ENCODE results near the gene F8.
"Not testable (repeated sequence)": the region's sequence is repeated elsewhere in the genome, so short reads cannot be mapped to it uniquely, and the experiment has no call there.

F8 gene

DNA sequence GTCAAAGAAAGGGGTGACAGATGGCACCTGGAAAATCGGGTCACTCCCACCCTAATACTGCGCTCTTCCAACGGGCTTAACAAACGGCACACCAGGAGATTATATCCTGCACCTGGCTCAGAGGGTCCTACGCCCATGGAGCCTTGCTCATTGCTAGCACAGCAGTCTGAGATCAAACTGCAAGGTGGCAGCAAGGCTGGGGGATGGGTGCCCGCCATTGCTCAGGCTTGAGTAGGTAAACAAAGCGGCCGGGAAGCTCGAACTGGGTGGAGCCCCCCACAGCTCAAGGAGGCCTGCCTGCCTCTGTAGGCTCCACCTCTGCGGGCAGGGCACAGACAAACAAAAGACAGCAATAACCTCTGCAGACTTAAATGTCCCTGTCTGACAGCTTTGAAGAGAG is 83.3 kb downstream of the F8 start:
- H3K9me3 ChIP-seq (ENCODE audit: control insufficient read depth in 1 of 2, low read length in 2 of 2); H3K4me3 ChIP-seq (ENCODE audit: low read depth in 1 of 2, low read length in 2 of 2); H3K9ac ChIP-seq (ENCODE audit: low read depth in 1 of 2, low read length in 2 of 2); H3K27me3 ChIP-seq (ENCODE audit: control insufficient read depth in 1 of 2, insufficient read depth in 2 of 2, low read length in 2 of 2); H3K4me1 ChIP-seq (ENCODE audit: control insufficient read depth in 1 of 2, insufficient read depth in 2 of 2, low read length in 2 of 2); H3K36me3 ChIP-seq (ENCODE audit: control insufficient read depth in 1 of 2, insufficient read depth in 2 of 2, low read length in 2 of 2); H3K27ac ChIP-seq (ENCODE audit: low read depth, low read length): not testable (repeated sequence)

DNA sequence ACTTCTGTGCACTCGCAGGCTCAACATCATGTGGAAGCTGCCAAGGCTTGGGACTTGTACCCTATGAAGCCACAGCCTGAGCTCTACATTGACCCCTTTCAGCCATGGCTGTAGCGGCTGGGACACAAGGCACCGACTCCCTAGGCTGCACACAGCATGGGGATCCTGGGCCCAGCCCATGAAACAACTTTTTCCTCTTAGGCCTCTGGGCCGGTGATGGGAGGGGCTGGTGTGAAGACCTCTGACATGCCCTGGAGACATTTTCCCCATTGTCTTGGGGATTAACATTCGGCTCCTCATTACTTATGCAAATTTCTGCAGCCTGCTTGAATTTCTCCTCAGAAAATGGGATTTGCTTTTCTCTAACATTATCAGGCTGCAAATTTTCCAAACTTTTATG is 97.8 kb downstream of the F8 start:
- not testable (repeated sequence) for H3K9me3 ChIP-seq (ENCODE audit: control insufficient read depth in 1 of 2, low read length in 2 of 2); H3K27ac ChIP-seq (ENCODE audit: low read depth, low read length); H3K27me3 ChIP-seq (ENCODE audit: control insufficient read depth in 1 of 2, insufficient read depth in 2 of 2, low read length in 2 of 2)

DNA sequence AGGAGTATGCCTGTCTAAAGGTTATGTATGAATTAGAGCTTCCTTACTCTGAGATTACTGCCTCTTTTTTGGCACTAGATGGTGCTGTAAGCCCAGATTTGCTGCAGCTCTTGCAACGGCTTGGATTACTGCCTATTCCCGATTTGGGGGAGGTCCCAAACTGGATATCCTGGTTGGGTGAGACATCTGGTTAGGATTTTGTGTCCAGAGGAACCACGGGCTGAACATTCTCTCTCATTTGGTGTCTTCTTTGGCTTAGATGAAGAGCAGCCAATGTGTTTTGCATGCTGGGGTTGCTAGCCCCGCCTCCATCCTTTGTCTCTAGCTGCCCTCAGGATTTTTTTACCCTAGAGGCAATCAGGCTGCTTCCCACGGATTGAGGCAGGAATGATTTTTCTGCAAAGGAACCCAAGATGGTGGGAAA is 104.5 kb downstream of the F8 start:
- Histone ChIP-seq H3K27ac (ENCODE audit: low read depth, low read length) (no peak overlapping the region), H3K9ac (ENCODE audit: low read depth in 1 of 2, low read length in 2 of 2) (no peak overlapping the region), H3K36me3 (ENCODE audit: control insufficient read depth in 1 of 2, insufficient read depth in 2 of 2, low read length in 2 of 2) (no peaks in the 10 kb centered on the region), H3K27me3 (ENCODE audit: control insufficient read depth in 1 of 2, insufficient read depth in 2 of 2, low read length in 2 of 2) (no peaks in the 10 kb centered on the region), H3K4me3 (ENCODE audit: low read depth in 1 of 2, low read length in 2 of 2) (peak overlapping the region; percentile 33 to 55), H3K4me1 (ENCODE audit: control insufficient read depth in 1 of 2, insufficient read depth in 2 of 2, low read length in 2 of 2) (no peaks in the 10 kb centered on the region), H3K9me3 (ENCODE audit: control insufficient read depth in 1 of 2, low read length in 2 of 2) (no peaks in the 10 kb centered on the region)

More for the DNA sequence above, 97.8 kb downstream of the F8 start:
- not testable (repeated sequence) for H3K36me3 ChIP-seq (ENCODE audit: control insufficient read depth in 1 of 2, insufficient read depth in 2 of 2, low read length in 2 of 2); H3K4me3 ChIP-seq (ENCODE audit: low read depth in 1 of 2, low read length in 2 of 2); H3K4me1 ChIP-seq (ENCODE audit: control insufficient read depth in 1 of 2, insufficient read depth in 2 of 2, low read length in 2 of 2); H3K9ac ChIP-seq (ENCODE audit: low read depth in 1 of 2, low read length in 2 of 2)

GRCh38 chrX:154914052-154914451 is 108.5 kb downstream of the F8 start:
- no peaks in the 10 kb centered on the region for H3K9me3 ChIP-seq (ENCODE audit: control insufficient read depth in 1 of 2, low read length in 2 of 2)
- H3K36me3 ChIP-seq (ENCODE audit: control insufficient read depth in 1 of 2, insufficient read depth in 2 of 2, low read length in 2 of 2): no peaks in the 10 kb centered on the region
- H3K4me1 ChIP-seq (ENCODE audit: control insufficient read depth in 1 of 2, insufficient read depth in 2 of 2, low read length in 2 of 2): no peaks in the 10 kb centered on the region
- H3K27me3 ChIP-seq (ENCODE audit: control insufficient read depth in 1 of 2, insufficient read depth in 2 of 2, low read length in 2 of 2): no peaks in the 10 kb centered on the region
- no peak overlapping the region for H3K27ac ChIP-seq (ENCODE audit: low read depth, low read length)
- no peak overlapping the region for H3K9ac ChIP-seq (ENCODE audit: low read depth in 1 of 2, low read length in 2 of 2)
- H3K4me3 ChIP-seq (ENCODE audit: low read depth in 1 of 2, low read length in 2 of 2): no peak overlapping the region

- H3K27ac ChIP-seq (ENCODE audit: low read depth, low read length); H3K4me1 ChIP-seq (ENCODE audit: control insufficient read depth in 1 of 2, insufficient read depth in 2 of 2, low read length in 2 of 2); H3K36me3 ChIP-seq (ENCODE audit: control insufficient read depth in 1 of 2, insufficient read depth in 2 of 2, low read length in 2 of 2); H3K27me3 ChIP-seq (ENCODE audit: control insufficient read depth in 1 of 2, insufficient read depth in 2 of 2, low read length in 2 of 2); H3K9ac ChIP-seq (ENCODE audit: low read depth in 1 of 2, low read length in 2 of 2); H3K9me3 ChIP-seq (ENCODE audit: control insufficient read depth in 1 of 2, low read length in 2 of 2); H3K4me3 ChIP-seq (ENCODE audit: low read depth in 1 of 2, low read length in 2 of 2): not testable (repeated sequence)
Measured at GRCh38 chrX:154910528-154910927, 112.0 kb downstream of the F8 start.

DNA sequence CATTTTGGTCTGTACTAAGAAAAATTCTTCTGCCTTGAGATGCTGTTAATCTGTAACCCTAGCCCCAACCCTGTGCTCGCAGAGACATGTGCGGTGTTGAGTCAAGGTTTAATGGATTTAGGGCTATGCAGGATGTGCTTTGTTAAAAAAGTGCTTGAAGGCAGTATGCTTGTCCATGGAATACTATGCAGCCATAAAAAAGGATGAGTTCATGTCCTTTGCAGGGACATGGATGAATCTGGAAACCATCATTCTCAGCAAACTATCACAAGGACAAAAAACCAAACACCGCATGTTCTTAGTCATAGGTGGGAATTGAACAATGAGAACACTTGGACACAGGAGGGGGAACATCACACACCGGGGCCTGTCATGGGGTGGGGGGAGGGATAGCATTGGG is 112.5 kb downstream of the F8 start:
- not testable (repeated sequence) for H3K27me3 ChIP-seq (ENCODE audit: control insufficient read depth in 1 of 2, insufficient read depth in 2 of 2, low read length in 2 of 2); H3K4me3 ChIP-seq (ENCODE audit: low read depth in 1 of 2, low read length in 2 of 2); H3K9me3 ChIP-seq (ENCODE audit: control insufficient read depth in 1 of 2, low read length in 2 of 2); H3K4me1 ChIP-seq (ENCODE audit: control insufficient read depth in 1 of 2, insufficient read depth in 2 of 2, low read length in 2 of 2); H3K36me3 ChIP-seq (ENCODE audit: control insufficient read depth in 1 of 2, insufficient read depth in 2 of 2, low read length in 2 of 2); H3K27ac ChIP-seq (ENCODE audit: low read depth, low read length); H3K9ac ChIP-seq (ENCODE audit: low read depth in 1 of 2, low read length in 2 of 2)

GRCh38 chrX:154908821-154909220 is 113.7 kb downstream of the F8 start:
- no peak overlapping the region for H3K4me3 ChIP-seq (ENCODE audit: low read depth in 1 of 2, low read length in 2 of 2)
- H3K9ac ChIP-seq (ENCODE audit: low read depth in 1 of 2, low read length in 2 of 2): no peak overlapping the region
- H3K27me3 ChIP-seq (ENCODE audit: control insufficient read depth in 1 of 2, insufficient read depth in 2 of 2, low read length in 2 of 2): no peaks in the 10 kb centered on the region
- H3K9me3 ChIP-seq (ENCODE audit: control insufficient read depth in 1 of 2, low read length in 2 of 2): no peaks in the 10 kb centered on the region
- H3K36me3 ChIP-seq (ENCODE audit: control insufficient read depth in 1 of 2, insufficient read depth in 2 of 2, low read length in 2 of 2): no peaks in the 10 kb centered on the region
- no peaks in the 10 kb centered on the region for H3K4me1 ChIP-seq (ENCODE audit: control insufficient read depth in 1 of 2, insufficient read depth in 2 of 2, low read length in 2 of 2)
- no peak overlapping the region for H3K27ac ChIP-seq (ENCODE audit: low read depth, low read length)

DNA sequence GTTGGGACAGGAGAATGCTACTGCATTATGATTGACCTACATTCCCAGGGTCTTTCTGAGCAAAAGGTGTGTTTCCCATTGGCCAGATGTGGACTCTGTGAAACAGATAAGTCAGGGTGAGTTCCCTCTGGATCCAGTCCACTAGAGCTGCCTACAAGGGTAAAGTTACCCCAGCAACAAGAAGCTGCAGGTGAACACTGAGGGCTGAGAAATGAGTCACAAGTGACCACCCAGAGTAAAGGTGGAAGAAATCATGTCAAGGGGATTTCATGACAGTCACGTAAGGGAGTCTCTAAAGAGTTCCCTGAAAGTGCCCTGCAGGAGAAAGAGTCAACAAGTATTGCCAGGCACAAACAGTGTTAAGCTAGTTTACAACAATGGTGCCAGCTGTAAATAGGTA is 120.1 kb downstream of the F8 start:
- Histone ChIP-seq H3K9ac (ENCODE audit: low read depth in 1 of 2, low read length in 2 of 2) (no peak overlapping the region), H3K36me3 (ENCODE audit: control insufficient read depth in 1 of 2, insufficient read depth in 2 of 2, low read length in 2 of 2) (no peaks in the 10 kb centered on the region), H3K4me1 (ENCODE audit: control insufficient read depth in 1 of 2, insufficient read depth in 2 of 2, low read length in 2 of 2) (no peaks in the 10 kb centered on the region), H3K4me3 (ENCODE audit: low read depth in 1 of 2, low read length in 2 of 2) (no peak overlapping the region), H3K9me3 (ENCODE audit: control insufficient read depth in 1 of 2, low read length in 2 of 2) (no peaks in the 10 kb centered on the region), H3K27me3 (ENCODE audit: control insufficient read depth in 1 of 2, insufficient read depth in 2 of 2, low read length in 2 of 2) (no peaks in the 10 kb centered on the region), H3K27ac (ENCODE audit: low read depth, low read length) (no peak overlapping the region)

GRCh38 chrX:154900323-154900722 is 122.2 kb downstream of the F8 start:
- no peaks in the 10 kb centered on the region for H3K27me3 ChIP-seq (ENCODE audit: control insufficient read depth in 1 of 2, insufficient read depth in 2 of 2, low read length in 2 of 2)
- H3K9ac ChIP-seq (ENCODE audit: low read depth in 1 of 2, low read length in 2 of 2): no peak overlapping the region
- H3K27ac ChIP-seq (ENCODE audit: low read depth, low read length): no peak overlapping the region
- H3K36me3 ChIP-seq (ENCODE audit: control insufficient read depth in 1 of 2, insufficient read depth in 2 of 2, low read length in 2 of 2): no peaks in the 10 kb centered on the region
- no peaks in the 10 kb centered on the region for H3K9me3 ChIP-seq (ENCODE audit: control insufficient read depth in 1 of 2, low read length in 2 of 2)
- no peak overlapping the region for H3K4me3 ChIP-seq (ENCODE audit: low read depth in 1 of 2, low read length in 2 of 2)
- H3K4me1 ChIP-seq (ENCODE audit: control insufficient read depth in 1 of 2, insufficient read depth in 2 of 2, low read length in 2 of 2): no peaks in the 10 kb centered on the region

GRCh38 chrX:154892296-154892695 is 130.2 kb downstream of the F8 start:
- no peaks in the 10 kb centered on the region for H3K27me3 ChIP-seq (ENCODE audit: control insufficient read depth in 1 of 2, insufficient read depth in 2 of 2, low read length in 2 of 2)
- no peaks in the 10 kb centered on the region for H3K9me3 ChIP-seq (ENCODE audit: control insufficient read depth in 1 of 2, low read length in 2 of 2)
- H3K36me3 ChIP-seq (ENCODE audit: control insufficient read depth in 1 of 2, insufficient read depth in 2 of 2, low read length in 2 of 2): no peaks in the 10 kb centered on the region
- H3K4me1 ChIP-seq (ENCODE audit: control insufficient read depth in 1 of 2, insufficient read depth in 2 of 2, low read length in 2 of 2): no peaks in the 10 kb centered on the region
- no peak overlapping the region for H3K4me3 ChIP-seq (ENCODE audit: low read depth in 1 of 2, low read length in 2 of 2)
- H3K9ac ChIP-seq (ENCODE audit: low read depth in 1 of 2, low read length in 2 of 2): no peak overlapping the region
- no peak overlapping the region for H3K27ac ChIP-seq (ENCODE audit: low read depth, low read length)

DNA sequence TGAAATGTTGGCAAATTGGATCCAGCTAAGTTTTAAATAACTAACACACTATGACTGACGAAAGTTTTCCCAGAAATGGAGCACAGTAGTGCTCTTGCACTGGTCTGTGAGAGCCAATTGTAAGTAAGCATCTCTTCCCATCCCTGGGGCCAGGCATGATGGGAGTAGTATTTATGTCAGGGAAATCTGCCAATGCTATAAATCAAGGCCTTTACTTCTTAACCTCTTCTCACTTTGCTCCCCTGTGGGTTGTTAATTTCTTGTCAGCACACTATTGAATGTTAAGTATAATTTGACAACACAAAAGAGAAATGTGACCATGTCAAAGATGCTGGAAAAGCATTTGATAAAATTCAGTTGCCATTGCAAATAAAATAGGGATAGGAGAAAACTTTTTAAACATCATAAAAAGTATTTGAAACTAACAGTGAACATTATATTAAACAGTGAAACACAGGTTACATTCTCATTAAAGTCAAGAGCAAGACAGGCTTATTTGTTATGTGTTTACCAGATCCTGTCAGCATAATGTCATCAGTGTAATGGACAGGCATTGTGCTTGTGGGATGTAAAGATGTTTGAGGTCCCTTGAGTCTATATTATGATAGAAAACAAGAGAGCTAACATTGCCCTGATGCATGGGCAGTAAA is 131.4 kb downstream of the F8 start:
- H3K9me3 ChIP-seq (ENCODE audit: control insufficient read depth in 1 of 2, low read length in 2 of 2): no peaks in the 10 kb centered on the region

More for the DNA sequence above, 131.4 kb downstream of the F8 start:
- Histone ChIP-seq H3K27ac (ENCODE audit: low read depth, low read length) (no peak overlapping the region), H3K4me1 (ENCODE audit: control insufficient read depth in 1 of 2, insufficient read depth in 2 of 2, low read length in 2 of 2) (no peaks in the 10 kb centered on the region), H3K9ac (ENCODE audit: low read depth in 1 of 2, low read length in 2 of 2) (no peak overlapping the region), H3K36me3 (ENCODE audit: control insufficient read depth in 1 of 2, insufficient read depth in 2 of 2, low read length in 2 of 2) (no peaks in the 10 kb centered on the region), H3K4me3 (ENCODE audit: low read depth in 1 of 2, low read length in 2 of 2) (no peak overlapping the region), H3K27me3 (ENCODE audit: control insufficient read depth in 1 of 2, insufficient read depth in 2 of 2, low read length in 2 of 2) (no peaks in the 10 kb centered on the region)

Measured in duodenal mucosa (tissue), 2 donors.